ENCODE measurements around the gene ERMN.

- TF ChIP-seq EZH2phosphoT487 (IDR thresholded peaks at IDR 0.05; ENCODE audit: low read depth, severe bottlenecking, unreplicated experiment): no peak
- TF ChIP-seq EZH2 (IDR thresholded peaks at IDR 0.05; ENCODE audit: borderline replicate concordance): no peak
- TF ChIP-seq CTCF (IDR thresholded peaks at IDR 0.05; ENCODE audit: poor library complexity): no peak
Observed at GRCh38 chr2:157304811-157305722, 20.6 kb downstream of the ERMN start.
